SK-N-SH treated with all-trans-retinoic acid at 6 μM for 48 hours (cell line): ENCODE data around the gene TNPO1.

Experiments
- BACH2 ChIP-seq: fragments of 250-450 bp; sonication (Bioruptor Pico); IDR thresholded peaks from 2 replicates; pipeline ENCODE4 v1.9.0; 2021; ENCODE audit warnings: mild to moderate bottlenecking, borderline replicate concordance
- CSRNP3 ChIP-seq: fragments of 250-450 bp; sonication (Bioruptor Pico); IDR thresholded peaks from 2 replicates; pipeline ENCODE4 v1.5.1; 2021; ENCODE audit warnings: mild to moderate bottlenecking, moderate library complexity
- PATZ1 ChIP-seq: fragments of 250-450 bp; sonication (Bioruptor Pico); IDR thresholded peaks from 2 replicates; pipeline ENCODE4 v1.8.0; 2020; ENCODE audit warnings: mild to moderate bottlenecking, moderate library complexity, borderline replicate concordance
- ZFP3 ChIP-seq: fragments of 250-450 bp; sonication (Bioruptor Pico); IDR thresholded peaks from 2 replicates; pipeline ENCODE4 v1.5.0; 2020; ENCODE audit warnings: mild to moderate bottlenecking, moderate library complexity
- ZFP30 ChIP-seq: fragments of 450-650 bp; formaldehyde crosslinking; IDR thresholded peaks from 2 replicates; pipeline ENCODE4 v1.5.0; 2022; ENCODE audit warnings: mild to moderate bottlenecking, moderate library complexity
- ZNF565 ChIP-seq: fragments of 450-650 bp; formaldehyde crosslinking; conservative IDR thresholded peaks from 2 replicates; pipeline ENCODE4 v1.5.0; 2020; ENCODE audit warnings: low read depth, mild to moderate bottlenecking, moderate library complexity

- TF ChIP-seq PATZ1 (no peak), CSRNP3 (CRISPR knock-in tag) (no peak), BACH2 (no peak), ZFP30 (no peak), ZFP3 (CRISPR knock-in tag) (no peak), ZNF565 (CRISPR knock-in tag) (no peak)
Measured at GRCh38 chr5:72959257-72959656, 142.8 kb downstream of the TNPO1 start.
